GM18517 (cell line): ENCODE measurements around the gene C14orf180.

ENCODE experiments used
- ATAC-seq: cut with Tn5 transposase; IDR thresholded peaks from one replicate; pipeline ENCODE4 v1.9.1; 2021; ENCODE audit warnings: mild to moderate bottlenecking, moderate library complexity; ENCODE audit not compliant: unreplicated experiment

Gene C14orf180

GRCh38 chr14:104579507-104579906, at the start of gene C14orf180:
Gene C14orf180 (plus strand): TSS chr14:104579764. CDS start chr14:104586431, 6,667 bp downstream.
- ATAC-seq = no peak

- ATAC-seq = no peak
These were observed 48.9 kb upstream of the C14orf180 start for GRCh38 chr14:104530646-104531045.

DNA sequence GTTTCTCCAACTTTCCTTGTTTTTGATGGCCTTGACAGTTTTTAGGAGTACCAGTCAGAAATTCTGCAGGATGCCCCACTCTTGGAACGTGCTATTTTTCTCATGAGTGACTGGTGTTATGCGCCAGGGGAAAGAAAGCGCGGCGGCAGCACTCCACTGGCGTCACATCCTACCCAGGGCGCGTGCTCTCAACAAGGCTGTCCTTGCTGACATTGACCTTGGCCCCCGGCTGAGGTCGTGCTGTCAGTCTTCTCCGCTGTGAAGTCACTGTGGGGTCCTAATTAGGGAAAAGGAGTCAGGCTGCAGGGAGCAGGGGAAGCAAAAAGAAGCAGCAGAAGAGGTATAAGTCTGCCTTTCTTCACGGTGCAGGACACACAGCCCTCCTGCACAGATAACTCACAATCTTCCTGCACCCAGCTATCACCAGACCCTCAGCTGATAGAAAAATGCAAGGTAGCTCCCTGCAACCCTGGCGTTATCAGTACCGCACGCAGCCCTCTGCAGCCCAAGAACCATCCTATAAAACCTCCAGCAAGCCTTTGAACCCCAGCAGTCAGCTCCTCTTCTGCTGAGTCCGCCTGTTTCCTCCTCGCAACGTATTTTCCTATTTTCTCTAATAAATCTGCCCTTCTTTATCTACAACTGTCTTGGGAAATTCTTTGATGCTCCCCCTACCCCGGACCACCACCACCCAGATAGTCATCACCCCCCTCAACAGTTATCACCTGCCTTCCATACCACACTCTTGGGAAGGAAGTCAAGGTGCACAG, 48.0 kb upstream of the C14orf180 start:
- ATAC-seq = no peak

- ATAC-seq = no peak
These were observed 47.4 kb upstream of the C14orf180 start for GRCh38 chr14:104532191-104532555.

GRCh38 chr14:104534036-104534435, 45.5 kb upstream of the C14orf180 start:
- ATAC-seq = no peak

- no peak for ATAC-seq
These were observed 42.5 kb upstream of the C14orf180 start for GRCh38 chr14:104536942-104537612.

- no peak for ATAC-seq
These were observed 42.0 kb upstream of the C14orf180 start for GRCh38 chr14:104537613-104537988.

GRCh38 chr14:104541905-104542465, 37.6 kb upstream of the C14orf180 start:
- ATAC-seq = no peak

GRCh38 chr14:104542871-104543830, 36.4 kb upstream of the C14orf180 start:
- no peak for ATAC-seq

GRCh38 chr14:104544362-104544961, 35.1 kb upstream of the C14orf180 start:
- ATAC-seq = no peak

DNA sequence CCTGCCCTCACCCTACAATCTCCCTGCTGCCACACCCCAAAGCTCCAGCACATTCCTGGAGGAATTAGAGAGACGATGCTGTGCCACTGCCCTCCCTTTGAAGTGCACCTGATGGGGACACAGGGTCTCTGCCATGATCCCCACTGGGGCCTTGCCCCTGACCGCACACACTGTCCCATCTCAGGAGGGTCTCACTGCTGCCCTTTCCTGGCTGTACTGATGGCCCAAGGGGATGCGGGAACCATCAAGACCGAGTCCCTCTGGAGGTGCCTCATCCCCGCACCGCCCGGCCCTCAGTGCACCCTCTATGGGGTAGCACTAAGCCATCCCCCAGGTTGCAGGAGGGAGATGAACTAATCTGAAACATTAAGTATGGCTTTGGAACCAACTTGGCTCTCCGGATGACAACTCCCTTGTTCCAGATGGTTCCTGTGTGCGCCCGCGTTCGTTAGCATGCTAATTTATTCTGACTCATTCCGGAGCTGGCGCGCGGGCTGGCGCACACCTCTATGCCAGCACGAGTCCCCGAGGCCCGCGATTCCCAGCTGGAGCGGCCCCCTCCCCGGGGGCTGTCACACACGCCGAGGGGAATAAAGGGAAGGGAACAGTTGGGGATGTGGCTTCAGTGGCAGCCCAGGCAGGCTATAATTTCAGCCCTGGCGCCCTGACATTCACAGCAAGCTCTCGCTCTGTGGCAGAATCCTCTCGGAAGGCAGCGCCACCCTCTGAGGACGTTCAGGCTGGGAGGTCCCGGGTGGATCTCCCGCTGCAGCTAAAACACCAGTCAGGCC, 34.2 kb upstream of the C14orf180 start:
- no peak for ATAC-seq

GRCh38 chr14:104545942-104546501, 33.5 kb upstream of the C14orf180 start:
- no peak for ATAC-seq

GRCh38 chr14:104546591-104547309, 32.8 kb upstream of the C14orf180 start:
- ATAC-seq = no peak

DNA sequence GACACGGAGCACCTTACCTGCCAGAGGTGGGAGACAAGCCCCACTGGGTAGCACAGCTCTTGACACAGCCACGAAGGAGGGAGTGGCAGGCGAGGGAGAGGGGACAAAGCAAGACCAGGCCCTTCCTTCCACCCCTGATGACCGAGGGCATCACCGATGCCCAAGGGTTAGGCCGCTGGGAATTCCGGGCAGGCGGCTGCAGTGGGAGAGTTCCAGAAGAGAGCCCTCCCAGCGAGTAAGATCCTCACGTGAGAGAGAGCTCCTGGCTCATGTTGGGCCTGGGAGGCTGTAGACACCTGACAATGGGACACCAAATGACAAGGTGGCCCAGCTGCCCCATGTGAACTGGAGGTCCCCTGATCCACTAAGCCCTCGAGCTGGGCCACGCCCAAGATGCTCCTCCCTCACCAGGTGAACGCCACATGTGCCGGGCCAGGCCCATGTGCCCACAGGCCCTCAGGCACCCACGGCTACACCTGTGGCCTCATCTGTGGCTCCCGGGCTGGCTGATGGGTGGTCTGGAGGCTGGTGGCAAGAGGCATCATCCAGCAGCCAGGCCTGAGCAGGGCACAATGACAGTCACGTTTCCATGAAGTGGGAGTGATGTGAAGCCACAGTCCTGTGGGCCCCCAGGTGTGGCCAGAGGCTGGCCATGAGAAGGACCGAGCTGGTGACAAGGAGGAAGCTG, 32.1 kb upstream of the C14orf180 start:
- no peak for ATAC-seq

GRCh38 chr14:104547998-104548700, 31.4 kb upstream of the C14orf180 start:
- ATAC-seq = no peak

- no peak for ATAC-seq
These were observed 30.6 kb upstream of the C14orf180 start for GRCh38 chr14:104548802-104549535.
